Measurements from ENCODE around the gene JMJD1C. TPM values are rescaled to one million over a fixed set of nuclear protein-coding genes. Genes with fewer than 3 reads are reported as not detected.

The JMJD1C gene
- total RNA-seq, 1 experiment from 2014 or later, result 66.3 TPM

DNA sequence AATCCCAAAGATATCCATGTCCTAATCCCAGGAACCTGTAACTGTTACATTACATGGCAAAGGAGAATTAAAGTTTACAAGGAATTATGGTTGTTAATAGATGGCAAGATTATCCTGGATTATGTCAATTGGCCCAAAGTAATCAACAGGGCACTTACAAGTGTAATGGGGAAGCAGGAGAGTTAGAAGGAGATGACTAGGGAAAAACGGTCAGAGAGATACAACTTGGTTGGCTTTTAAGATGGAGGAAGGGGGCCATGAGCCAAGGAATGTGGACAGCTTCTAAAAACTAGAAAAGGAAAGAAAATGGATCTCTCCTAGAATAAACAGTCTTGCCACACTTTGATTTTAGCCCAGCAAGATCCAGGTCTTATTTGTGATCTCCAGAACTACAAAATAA, 3.3 kb downstream of the JMJD1C start:
- intact Hi-C loops (cut with micrococcal nuclease), result loop anchor here (10.0 kb wide), 1 partner anchor 252 kb away; no protein-coding TSS in a partner anchor

More for the DNA sequence above, 3.3 kb downstream of the JMJD1C start:
- Histone ChIP-seq H3K36me3 (ENCODE audit: control insufficient read depth in 1 of 2, insufficient read depth in 2 of 2, low read length in 2 of 2) (no peaks in the 10 kb centered on the region), H3K9me3 (ENCODE audit: control insufficient read depth in 1 of 2, insufficient read depth in 1 of 2, low read depth in 1 of 2, low read length in 2 of 2) (no peaks in the 10 kb centered on the region), H3K79me2 (ENCODE audit: insufficient read depth, low read length) (peaks cover 91% of the 10 kb centered on the region), H3K4me3 (replicated peaks in 1 of 2; ENCODE audit: low read depth in 1 of 2, low read length in 2 of 2) (no peak overlapping the region), H3K4me1 (ENCODE audit: control insufficient read depth in 1 of 2, insufficient read depth in 2 of 2, low read length in 2 of 2) (peaks cover 6 to 21% of the 10 kb centered on the region in 2 experiments; a peak in 3 of 4 replicates), H3K4me2 (ENCODE audit: low read length) (no peak overlapping the region), H3K27ac (ENCODE audit: low read depth, low read length) (no peak overlapping the region), H4K20me1 (ENCODE audit: insufficient read depth) (peaks cover 11% of the 10 kb centered on the region; the same call in 1 of the 2 replicates), H3K27me3 (ENCODE audit: insufficient read depth, low read length) (no peaks in the 10 kb centered on the region), H3K9ac (ENCODE audit: low read length) (no peak overlapping the region), H2AFZ (ENCODE audit: low read depth, low read length, poor library complexity, severe bottlenecking) (no peak overlapping the region), H3K9me2 (ENCODE audit: insufficient read depth) (no peaks in the 10 kb centered on the region)
- ATAC-seq (no peak), DNase-seq (ENCODE audit: low read depth, low spot score) (no peak)
- BruUV-seq (replicated peaks), result no TSS peak
- POLR2A ChIA-PET, result no interaction called here
- RAD21 ChIA-PET (ENCODE audit: low non-redundant PET in 1 of 2, low total read pairs in 2 of 2, uncharacterized antibody in 2 of 2, unreplicated experiment in 2 of 2), result no interaction called here
- TF ChIP-seq ELF1 (IDR thresholded peaks at IDR 0.05; ENCODE audit: borderline replicate concordance, low read depth) (no peak), ZNF274 (IDR thresholded peaks at IDR 0.05; ENCODE audit: low read depth, low read length) (no peak), ZFX (IDR thresholded peaks at IDR 0.05) (no peak), EGR1 (IDR thresholded peaks at IDR 0.05; ENCODE audit: low read depth) (no peak), YY1 (IDR thresholded peaks at IDR 0.05; ENCODE audit: extremely low read depth, insufficient replicate concordance, low read depth, low read length) (no peak), REST (IDR thresholded peaks at IDR 0.05; ENCODE audit: low read depth) (no peak), CTCF (IDR thresholded peaks at IDR 0.05 in 2 of 3, conservative IDR thresholded peaks at IDR 0.05 in 1 of 3; ENCODE audit: borderline replicate concordance in 1 of 3, insufficient read depth in 1 of 3, low read depth in 2 of 3, low read length in 2 of 3) (no peak), EZH2phosphoT487 (IDR thresholded peaks at IDR 0.05; ENCODE audit: borderline replicate concordance) (no peak), SP1 (IDR thresholded peaks at IDR 0.05; ENCODE audit: low read depth) (no peak), JUND (IDR thresholded peaks at IDR 0.05) (no peak), POLR2A (IDR thresholded peaks at IDR 0.05; ENCODE audit: borderline replicate concordance, extremely low read depth, insufficient read depth, insufficient read length) (no peak), FOSL1 (IDR thresholded peaks at IDR 0.05; ENCODE audit: low read depth) (no peak), SIN3A (IDR thresholded peaks at IDR 0.05; ENCODE audit: low read depth) (no peak), CEBPB (IDR thresholded peaks at IDR 0.05; ENCODE audit: low read depth) (no peak), SRF (IDR thresholded peaks at IDR 0.05; ENCODE audit: low read depth) (no peak), ATF3 (IDR thresholded peaks at IDR 0.05) (no peak), TCF7L2 (IDR thresholded peaks at IDR 0.05; ENCODE audit: borderline replicate concordance, extremely low read depth, insufficient read depth, insufficient read length) (no peak)
- TF ChIP-seq, protein P1, sequence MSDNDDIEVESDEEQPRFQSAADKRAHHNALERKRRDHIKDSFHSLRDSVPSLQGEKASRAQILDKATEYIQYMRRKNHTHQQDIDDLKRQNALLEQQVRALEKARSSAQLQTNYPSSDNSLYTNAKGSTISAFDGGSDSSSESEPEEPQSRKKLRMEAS (IDR thresholded peaks at IDR 0.05), result no peak
- CTCF ChIA-PET, result no interaction called here

All from HCT116 (cell line).